Mesendoderm (in vitro differentiated cells): Measurements from ENCODE around the gene SLC43A2.
"Not testable (repeated sequence)": the region's sequence is repeated elsewhere in the genome, so short reads cannot be mapped to it uniquely, and the experiment has no call there.

Experiments used
- DNase-seq: peaks from one replicate; pipeline ENCODE4 v3.0.0; 2013
- H2AK5ac ChIP-seq: 2 replicates; pipeline ENCODE4 v1.6.1; 2013; ENCODE audit warnings: low read length, inconsistent platforms
- H2BK120ac ChIP-seq: 2 replicates; pipeline ENCODE4 v1.6.1; 2013; ENCODE audit warnings: low read depth, mild to moderate bottlenecking, low read length, moderate library complexity, mixed read lengths
- H2BK15ac ChIP-seq: replicated peaks from 2 replicates; pipeline ENCODE4 v1.6.1; 2013; ENCODE audit warnings: low read depth, mild to moderate bottlenecking, moderate library complexity
- H2BK5ac ChIP-seq: 2 replicates; pipeline ENCODE4 v1.6.1; 2013; ENCODE audit warnings: low read length, inconsistent platforms
- H3K18ac ChIP-seq: 2 replicates; pipeline ENCODE4 v1.6.1; 2013; ENCODE audit warnings: mild to moderate bottlenecking, low read length, mixed read lengths
- H3K23ac ChIP-seq: one replicate; pipeline ENCODE4 v1.6.1; 2013; ENCODE audit warnings: low read length
- H3K27ac ChIP-seq: 2 replicates; pipeline ENCODE4 v1.5.1; 2013; ENCODE audit warnings: low read depth, mild to moderate bottlenecking, inconsistent platforms, low read length, moderate library complexity
- H3K27me3 ChIP-seq: 2 replicates; pipeline ENCODE4 v1.6.1; 2013; ENCODE audit warnings: low read length, control low read depth, mild to moderate bottlenecking, inconsistent platforms; ENCODE audit not compliant: insufficient read depth, poor library complexity
- H3K36me3 ChIP-seq: 2 replicates; pipeline ENCODE4 v1.6.1; 2013; ENCODE audit warnings: low read length, inconsistent platforms; ENCODE audit not compliant: control insufficient read depth, insufficient read depth
- H3K4ac ChIP-seq: one replicate; pipeline ENCODE4 v1.6.1; 2013; ENCODE audit warnings: low read depth, mild to moderate bottlenecking, low read length, moderate library complexity
- H3K4me1 ChIP-seq: 2 replicates; pipeline ENCODE4 v1.6.1; 2013; ENCODE audit warnings: low read depth, low read length, inconsistent platforms; ENCODE audit not compliant: control insufficient read depth
- H3K4me2 ChIP-seq: 2 replicates; pipeline ENCODE4 v1.6.1; 2013; ENCODE audit warnings: low read length
- H3K4me3 ChIP-seq: 2 replicates; pipeline ENCODE4 v1.5.1; 2013; ENCODE audit warnings: mild to moderate bottlenecking, low read length
- H3K56ac ChIP-seq: one replicate; pipeline ENCODE4 v1.6.1; 2013; ENCODE audit warnings: low read length
- H3K79me1 ChIP-seq: 2 replicates; pipeline ENCODE4 v1.6.1; 2013; ENCODE audit warnings: low read length, inconsistent platforms
- H3K79me2 ChIP-seq: 2 replicates; pipeline ENCODE4 v1.6.1; 2013; ENCODE audit warnings: mild to moderate bottlenecking, low read length; ENCODE audit not compliant: control insufficient read depth, insufficient read depth
- H3K9ac ChIP-seq: 2 replicates; pipeline ENCODE4 v1.6.1; 2013; ENCODE audit warnings: low read length, inconsistent platforms
- H4K5ac ChIP-seq: one replicate; pipeline ENCODE4 v1.6.1; 2013; ENCODE audit warnings: low read length
- H4K8ac ChIP-seq: one replicate; pipeline ENCODE4 v1.6.1; 2013; ENCODE audit warnings: low read depth, mild to moderate bottlenecking, control low read depth, low read length, moderate library complexity
- WGBS: extraction: QIAGEN DNeasy Blood & Tissue Kit; methylation state at CpG from one replicate; pipeline ENCODE4 v1.1.7; 2013; ENCODE audit warnings: low lambda C conversion rate, missing lambda C conversion rate; ENCODE audit not compliant: insufficient coverage; ENCODE audit errors: extremely low coverage; 5-methylcytosine and 5-hydroxymethylcytosine counted together

SLC43A2 gene

GRCh38 chr17:1577182-1577581, 51.5 kb downstream of the SLC43A2 start:
- H3K4me3 ChIP-seq: no peak overlapping the region
- H3K79me1 ChIP-seq: no peaks in the 10 kb centered on the region
- H3K18ac ChIP-seq: no peak overlapping the region
- no peak overlapping the region for H3K9ac ChIP-seq
- H4K5ac ChIP-seq: no peak overlapping the region
- WGBS: no CpG with 5 or more reads among the region's 12 CpGs
- DNase-seq: peak; percentile 74
- H3K4ac ChIP-seq: no peak overlapping the region
- H2AK5ac ChIP-seq: no peak overlapping the region
- no peak overlapping the region for H2BK120ac ChIP-seq
- no peak overlapping the region for H2BK15ac ChIP-seq
- H3K4me1 ChIP-seq: no peaks in the 10 kb centered on the region
- peak overlapping the region; percentile 70 for H3K56ac ChIP-seq
- H3K79me2 ChIP-seq: no peaks in the 10 kb centered on the region
- peak overlapping the region; percentile 30 for H3K27ac ChIP-seq
- H4K8ac ChIP-seq: no peak overlapping the region
- no peak overlapping the region for H3K23ac ChIP-seq
- no peaks in the 10 kb centered on the region for H3K27me3 ChIP-seq
- H3K4me2 ChIP-seq: no peak overlapping the region
- H3K36me3 ChIP-seq: no peaks in the 10 kb centered on the region
- H2BK5ac ChIP-seq: no peak overlapping the region

- H3K4me1 ChIP-seq: no peaks in the 10 kb centered on the region
- H3K23ac ChIP-seq: no peak overlapping the region
- H3K79me2 ChIP-seq: no peaks in the 10 kb centered on the region
- H3K27ac ChIP-seq: no peak overlapping the region
- H2AK5ac ChIP-seq: no peak overlapping the region
- H3K4ac ChIP-seq: no peak overlapping the region
- DNase-seq: no peak
- H3K4me2 ChIP-seq: no peak overlapping the region
- H3K36me3 ChIP-seq: no peaks in the 10 kb centered on the region
- H2BK15ac ChIP-seq: no peak overlapping the region
- no CpG with 5 or more reads among the region's 15 CpGs for WGBS
- H3K4me3 ChIP-seq: no peak overlapping the region
- H3K18ac ChIP-seq: no peak overlapping the region
- H4K5ac ChIP-seq: no peak overlapping the region
- H3K27me3 ChIP-seq: no peaks in the 10 kb centered on the region
- H2BK5ac ChIP-seq: no peak overlapping the region
- H3K9ac ChIP-seq: no peak overlapping the region
- H3K56ac ChIP-seq: peak overlapping the region; percentile 37
- H3K79me1 ChIP-seq: no peaks in the 10 kb centered on the region
- H2BK120ac ChIP-seq: no peak overlapping the region
- H4K8ac ChIP-seq: no peak overlapping the region
These were observed 52.1 kb downstream of the SLC43A2 start for GRCh38 chr17:1576500-1576899.

- H3K4me2 ChIP-seq: no peak overlapping the region
- no peak overlapping the region for H2BK5ac ChIP-seq
- H2BK15ac ChIP-seq: no peak overlapping the region
- no CpG with 5 or more reads among the region's 45 CpGs for WGBS
- H3K18ac ChIP-seq: peak overlapping the region; percentile 6
- no peak overlapping the region for H2AK5ac ChIP-seq
- no peak overlapping the region for H4K8ac ChIP-seq
- peak overlapping the region; percentile 24 for H3K9ac ChIP-seq
- H3K4me3 ChIP-seq: no peak overlapping the region
- peak overlapping the region; percentile 65 for H3K56ac ChIP-seq
- no peaks in the 10 kb centered on the region for H3K4me1 ChIP-seq
- H3K27ac ChIP-seq: peak overlapping the region; percentile 14
- H3K36me3 ChIP-seq: no peaks in the 10 kb centered on the region
- H3K4ac ChIP-seq: no peak overlapping the region
- no peak overlapping the region for H4K5ac ChIP-seq
- no peak overlapping the region for H3K23ac ChIP-seq
- no peaks in the 10 kb centered on the region for H3K79me2 ChIP-seq
- DNase-seq: peak; percentile 61
- no peaks in the 10 kb centered on the region for H3K79me1 ChIP-seq
- no peaks in the 10 kb centered on the region for H3K27me3 ChIP-seq
- H2BK120ac ChIP-seq: no peak overlapping the region
These were observed 53.8 kb downstream of the SLC43A2 start for GRCh38 chr17:1574697-1575471.

- H3K27me3 ChIP-seq: no peaks in the 10 kb centered on the region
- no peaks in the 10 kb centered on the region for H3K79me1 ChIP-seq
- no peak overlapping the region for H4K5ac ChIP-seq
- H3K36me3 ChIP-seq: no peaks in the 10 kb centered on the region
- peak; percentile 79 for DNase-seq
- no peak overlapping the region for H4K8ac ChIP-seq
- peak overlapping the region; percentile 20 for H3K56ac ChIP-seq
- H3K4me1 ChIP-seq: no peaks in the 10 kb centered on the region
- H3K23ac ChIP-seq: no peak overlapping the region
- no CpG with 5 or more reads among the region's 19 CpGs for WGBS
- no peak overlapping the region for H3K18ac ChIP-seq
- no peak overlapping the region for H2AK5ac ChIP-seq
- no peak overlapping the region for H3K4ac ChIP-seq
- peak overlapping the region; percentile 16 for H3K27ac ChIP-seq
- H3K4me3 ChIP-seq: no peak overlapping the region
- no peak overlapping the region for H3K9ac ChIP-seq
- H3K4me2 ChIP-seq: no peak overlapping the region
- no peak overlapping the region for H2BK15ac ChIP-seq
- H2BK120ac ChIP-seq: no peak overlapping the region
- no peaks in the 10 kb centered on the region for H3K79me2 ChIP-seq
- H2BK5ac ChIP-seq: no peak overlapping the region
These were observed 54.5 kb downstream of the SLC43A2 start for GRCh38 chr17:1573932-1574696.

GRCh38 chr17:1572646-1573045, 56.0 kb downstream of the SLC43A2 start:
- not testable (repeated sequence) for H3K4me2 ChIP-seq, H3K79me2 ChIP-seq, H3K4me3 ChIP-seq, H2BK5ac ChIP-seq, H3K18ac ChIP-seq, H3K4me1 ChIP-seq, H3K36me3 ChIP-seq, H2BK120ac ChIP-seq, H3K27me3 ChIP-seq, H3K9ac ChIP-seq, H3K27ac ChIP-seq, H2BK15ac ChIP-seq, H4K8ac ChIP-seq, H2AK5ac ChIP-seq, DNase-seq, H3K56ac ChIP-seq, H4K5ac ChIP-seq, H3K23ac ChIP-seq, H3K4ac ChIP-seq, H3K79me1 ChIP-seq
- no CpG with 5 or more reads among the region's 5 CpGs for WGBS
